Thoracic aorta (tissue), 2 donors: Measurements from ENCODE around the gene CCDC122. TPM values are rescaled to one million over a fixed set of nuclear protein-coding genes. Genes with fewer than 3 reads are reported as not detected.
A peak's percentile ranks its signal among the peaks of the same experiment; 100 is the strongest.

Experiments used
- ATAC-seq: fragments of 150-250 bp; one replicate; pipeline ENCODE4 v1.8.0; 2017; ENCODE audit warnings: low read depth; ENCODE audit not compliant: insufficient number of reproducible peaks, low FRiP score
- DNase-seq: peaks from one replicate; pipeline ENCODE4 v3.0.0-alpha.2; 2020; ENCODE audit warnings: low spot score
- H3K27ac ChIP-seq, 2 donors: fragments of 200-600 bp; sonication (generic); 1 replicate in 1 of 2; 2 replicates in 1 of 2; pipeline ENCODE4 v1.5.1; 2016; ENCODE audit warnings: mild to moderate bottlenecking in 2 of 2, moderate library complexity in 2 of 2
- H3K27me3 ChIP-seq: fragments of 200-600 bp; sonication (generic); replicated peaks from 2 replicates; pipeline ENCODE4 v1.6.0; 2016; ENCODE audit warnings: mild to moderate bottlenecking; ENCODE audit not compliant: insufficient read depth
- H3K36me3 ChIP-seq: fragments of 200-600 bp; sonication (generic); one replicate; pipeline ENCODE4 v1.5.1; 2016
- H3K4me1 ChIP-seq, 2 donors: fragments of 200-600 bp; sonication (generic); 1 replicate in 1 of 2; 2 replicates in 1 of 2; pipeline versions ENCODE4 v1.5.1 to v1.6.0; 2016; ENCODE audit warnings: low read depth in 2 of 2, mild to moderate bottlenecking in 1 of 2; ENCODE audit not compliant: control insufficient read depth in 1 of 2
- H3K4me3 ChIP-seq: fragments of 200-600 bp; sonication (generic); 2 replicates; pipeline ENCODE4 v1.5.1; 2016; ENCODE audit warnings: mild to moderate bottlenecking
- H3K9me3 ChIP-seq: fragments of 200-600 bp; sonication (generic); 2 replicates; pipeline ENCODE4 v1.5.1; 2016
- CTCF ChIP-seq: fragments of 200-600 bp; sonication (generic); IDR thresholded peaks from one replicate; pipeline ENCODE4 v1.5.1; 2019; ENCODE audit warnings: antibody characterized with exemption
- total RNA-seq, 2 donors: library from RNA; depleted of rRNA; stranded (reverse); fragments of >200 nt; gene quantifications; one replicate each; pipeline versions ENCODE4 v1.1.0 to v1.2.3, GENCODE V29; 2016

The CCDC122 gene
- total RNA-seq, 2 donors from 2014 or later = 0.54 to 1.1 TPM

GRCh38 chr13:43881580-43881979 is 2.0 kb upstream of the CCDC122 start:
- no peak for TF ChIP-seq CTCF
- no peak overlapping the region for H3K4me3 ChIP-seq
- no peaks in the 10 kb centered on the region for H3K27me3 ChIP-seq
- no peak overlapping the region for H3K27ac ChIP-seq
- H3K36me3 ChIP-seq = no peaks in the 10 kb centered on the region
- peaks cover 0 to 7% of the 10 kb centered on the region in 2 donors for H3K4me1 ChIP-seq
- no peak for ATAC-seq
- H3K9me3 ChIP-seq = no peaks in the 10 kb centered on the region
- DNase-seq = no peak

- Histone ChIP-seq H3K27me3 (no peaks in the 10 kb centered on the region), H3K4me1 (peaks cover 0 to 7% of the 10 kb centered on the region in 2 donors), H3K4me3 (no peak overlapping the region), H3K36me3 (no peaks in the 10 kb centered on the region), H3K9me3 (no peaks in the 10 kb centered on the region), H3K27ac (no peak overlapping the region)
- TF ChIP-seq CTCF = no peak
- DNase-seq = no peak
- ATAC-seq = no peak
Measured at GRCh38 chr13:43880926-43881325, 1.4 kb upstream of the CCDC122 start.

- Histone ChIP-seq H3K36me3 (no peaks in the 10 kb centered on the region), H3K4me1 (peaks cover 0 to 7% of the 10 kb centered on the region in 2 donors), H3K27ac (no peak overlapping the region), H3K9me3 (no peaks in the 10 kb centered on the region), H3K4me3 (peak overlapping the region; percentile 96), H3K27me3 (no peaks in the 10 kb centered on the region)
- ATAC-seq (no peak), DNase-seq (no peak)
- peak; percentile 24 for TF ChIP-seq CTCF
Measured at GRCh38 chr13:43880214-43880855, 795 bp upstream of the CCDC122 start.

GRCh38 chr13:43879755-43880181 is 228 bp upstream of the CCDC122 start, which contains the start of gene LACC1:
Gene LACC1 (plus strand): TSS chr13:43879904. CDS start chr13:43880986, 1,082 bp downstream.
- no peak for TF ChIP-seq CTCF
- H3K4me3 ChIP-seq = peak within 1 kb of the TSS; percentile 96
- no peaks in the 10 kb centered on the region for H3K27me3 ChIP-seq
- peaks cover 0 to 7% of the 10 kb centered on the region in 2 donors for H3K4me1 ChIP-seq
- no peaks in the 10 kb centered on the region for H3K9me3 ChIP-seq
- no peaks in the 10 kb centered on the region for H3K36me3 ChIP-seq
- DNase-seq = peak; percentile 7
- ATAC-seq = no peak
- peak within 1 kb of the TSS; percentile 91 for H3K27ac ChIP-seq

GRCh38 chr13:43877766-43878165 is 1.8 kb downstream of the CCDC122 start:
- Histone ChIP-seq H3K9me3 (no peaks in the 10 kb centered on the region), H3K27ac (no peak overlapping the region), H3K27me3 (no peaks in the 10 kb centered on the region), H3K4me3 (no peak overlapping the region), H3K36me3 (no peaks in the 10 kb centered on the region), H3K4me1 (peaks cover 0 to 7% of the 10 kb centered on the region in 2 donors)
- TF ChIP-seq CTCF = no peak
- DNase-seq (no peak), ATAC-seq (no peak)
